GM12891 (cell line): ENCODE data around the gene PRKD3.
A peak's percentile ranks its signal among the peaks of the same experiment; 100 is the strongest.
"Not testable (repeated sequence)": the region's sequence is repeated elsewhere in the genome, so short reads cannot be mapped to it uniquely, and the experiment has no call there.

Source experiments
- DNase-seq: peaks from one replicate; pipeline ENCODE4 v3.0.0; 2011; ENCODE audit warnings: low spot score; ENCODE audit not compliant: insufficient read length
- FAIRE-seq: peaks from 2 replicates; lab custom pipeline; 2011; peaks lifted over from hg19 to GRCh38; lab: Jason Lieb, UNC
- PAX5 ChIP-seq: IDR thresholded peaks from 2 replicates; pipeline ENCODE4 v1.6.1; 2011; ENCODE audit warnings: low read length, moderate library complexity, mild to moderate bottlenecking; ENCODE audit not compliant: insufficient read depth, severe bottlenecking
- POLR2A ChIP-seq: IDR thresholded peaks from 2 replicates; pipeline ENCODE4 v1.6.1; 2011; ENCODE audit warnings: low read depth, low read length, control low read depth
- POLR2AphosphoS5 ChIP-seq: IDR thresholded peaks from 2 replicates; pipeline ENCODE4 v1.6.1; 2011; ENCODE audit warnings: low read depth, low read length, control low read depth
- POU2F2 ChIP-seq: IDR thresholded peaks from 2 replicates; pipeline ENCODE4 v1.6.1; 2011; ENCODE audit warnings: low read depth, mild to moderate bottlenecking, control low read depth, low read length, moderate library complexity
- SPI1 ChIP-seq: IDR thresholded peaks from 2 replicates; pipeline ENCODE4 v1.6.1; 2011; ENCODE audit warnings: low read depth, low read length, control low read depth
- TAF1 ChIP-seq: IDR thresholded peaks from 2 replicates; pipeline ENCODE4 v1.6.1; 2011; ENCODE audit warnings: low read depth, low read length, control low read depth

Gene PRKD3

DNA sequence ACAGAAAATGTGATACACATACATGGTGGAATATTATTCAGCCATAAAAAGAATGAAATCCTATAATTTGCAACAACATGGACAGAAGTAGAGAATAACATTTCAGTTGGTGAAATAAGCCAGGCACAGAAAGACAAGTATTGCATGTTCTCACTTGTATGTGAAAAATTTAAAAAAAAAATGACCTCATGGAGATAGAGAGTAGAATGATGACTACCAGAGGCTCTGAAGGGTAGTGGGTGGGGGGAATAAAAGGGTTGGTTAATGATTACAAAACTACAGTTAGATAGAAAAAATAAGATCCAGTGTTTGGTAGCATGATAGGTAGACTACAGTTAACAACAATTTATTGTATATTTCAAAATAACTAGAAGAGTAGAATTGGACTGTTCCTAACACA is 24.5 kb downstream of the PRKD3 start:
- no peak for FAIRE-seq
- no peak for DNase-seq
- TF ChIP-seq PAX5 (no peak), POLR2AphosphoS5 (no peak), POU2F2 (no peak), TAF1 (no peak), POLR2A (no peak), SPI1 (no peak)

DNA sequence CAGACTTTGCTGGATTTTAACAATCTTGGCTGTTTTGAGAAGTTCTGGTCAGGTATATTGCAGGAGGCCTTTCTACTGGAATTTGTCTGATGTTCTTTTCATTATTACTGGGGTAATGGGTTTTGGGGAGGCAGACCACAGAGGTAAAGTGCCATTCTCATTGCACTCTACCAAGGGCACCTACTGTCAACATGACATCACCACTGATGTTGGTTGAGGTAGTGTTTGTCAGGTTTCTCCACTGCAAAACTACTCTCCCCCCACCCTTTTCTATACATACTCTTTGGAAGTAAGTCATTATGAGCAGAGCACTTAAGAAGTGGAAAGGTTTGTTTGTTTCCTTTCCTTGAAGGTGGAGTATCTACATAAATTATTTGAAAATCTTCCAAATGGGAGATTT is 27.0 kb downstream of the PRKD3 start:
- TF ChIP-seq TAF1 (no peak), PAX5 (no peak), POLR2AphosphoS5 (no peak), SPI1 (no peak), POU2F2 (no peak), POLR2A (no peak)
- no peak for DNase-seq
- FAIRE-seq: no peak

DNA sequence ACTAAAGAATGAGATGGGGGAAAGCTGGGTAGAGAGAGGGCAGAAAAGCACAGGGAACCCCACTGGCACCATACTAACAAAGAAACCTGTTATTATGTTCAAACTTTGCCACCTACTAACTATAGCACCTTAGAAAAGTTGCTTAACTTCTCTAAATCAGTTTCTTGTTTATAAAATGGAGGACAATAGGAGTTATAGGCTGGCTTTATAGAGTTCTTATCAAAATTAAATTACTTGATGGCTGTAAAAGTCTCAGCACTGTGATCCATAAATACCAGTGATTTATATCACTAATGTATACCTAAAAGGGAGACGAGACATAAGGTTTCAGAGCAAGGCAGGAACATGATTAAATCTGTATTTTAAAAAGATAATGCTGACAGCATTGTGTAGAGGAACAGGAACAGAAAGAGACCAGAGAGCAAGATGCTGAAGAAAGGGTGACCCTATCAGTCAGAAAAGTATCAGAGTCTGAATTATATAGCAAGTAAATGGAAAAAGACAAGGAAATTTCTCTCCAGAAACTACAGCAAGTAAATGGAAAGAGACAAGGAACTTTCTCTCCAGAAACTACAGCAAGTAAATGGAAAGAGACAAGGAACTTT is 29.1 kb downstream of the PRKD3 start:
- FAIRE-seq (no peak), DNase-seq (no peak)
- TF ChIP-seq SPI1: 0 out of 2 replicates have a peak, but pooled peaks have one; percentile 27
- no peak for TF ChIP-seq TAF1

DNA sequence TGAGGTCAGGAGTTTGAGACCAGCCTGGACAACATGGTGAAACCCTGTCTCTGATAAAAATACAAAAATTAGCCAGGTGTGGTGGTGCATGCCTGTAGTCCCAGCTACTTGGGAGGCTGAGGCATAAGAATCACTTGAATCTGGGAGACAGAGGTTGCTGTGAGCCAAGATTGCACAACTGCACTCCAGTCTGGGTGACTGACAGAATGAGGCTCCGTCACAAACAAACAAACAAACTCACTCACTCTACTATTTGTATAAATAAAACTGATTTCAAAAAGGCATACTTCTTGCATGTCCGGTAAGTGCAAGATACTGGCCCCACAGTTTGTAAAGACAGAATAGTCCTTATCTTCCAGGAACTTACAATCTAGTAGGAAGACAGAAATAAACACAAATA is 29.8 kb downstream of the PRKD3 start:
- not testable (repeated sequence) for DNase-seq, FAIRE-seq

DNA sequence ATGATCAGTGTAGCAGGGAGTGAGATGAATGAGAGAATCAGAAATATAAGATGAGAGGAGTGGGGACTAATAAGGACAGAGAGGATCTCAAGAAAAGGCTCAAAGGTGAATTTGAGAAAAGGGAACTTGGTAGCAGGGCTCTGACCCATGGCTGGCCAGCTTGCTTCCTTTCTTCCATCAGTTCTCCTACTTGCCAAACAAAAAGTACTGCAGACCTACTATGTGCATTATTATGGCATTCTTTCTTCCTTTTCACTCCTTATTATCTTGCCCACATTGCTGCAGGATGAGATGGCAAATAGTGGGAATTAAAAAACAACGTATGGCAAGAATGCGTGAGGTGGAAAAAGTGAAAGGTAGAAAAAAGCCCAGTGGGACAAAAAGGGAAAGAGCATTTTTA is 33.0 kb downstream of the PRKD3 start:
- DNase-seq (no peak), FAIRE-seq (no peak)
- TF ChIP-seq TAF1 (no peak), POLR2A (no peak), POU2F2 (no peak), PAX5 (no peak), POLR2AphosphoS5 (no peak), SPI1 (no peak)

DNA sequence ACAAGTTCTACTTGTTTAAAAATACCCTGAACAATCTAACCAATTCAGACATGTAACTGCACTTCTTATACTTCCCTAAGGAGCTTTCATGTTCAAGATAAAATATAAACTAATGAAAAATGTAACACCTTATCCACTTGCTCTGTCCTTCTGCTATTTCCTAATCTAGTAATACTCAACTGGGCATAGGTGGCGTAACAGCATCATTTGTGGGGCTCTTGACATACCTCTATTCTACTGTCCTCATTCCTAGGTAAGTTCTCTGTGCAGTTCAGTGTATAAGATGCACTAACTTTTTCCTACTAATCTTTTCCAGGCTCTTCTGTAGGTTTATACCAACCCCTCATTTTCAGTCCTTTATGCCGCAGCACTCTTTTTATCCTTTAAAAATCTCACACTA is 36.7 kb downstream of the PRKD3 start:
- no peak for DNase-seq
- FAIRE-seq: no peak

DNA sequence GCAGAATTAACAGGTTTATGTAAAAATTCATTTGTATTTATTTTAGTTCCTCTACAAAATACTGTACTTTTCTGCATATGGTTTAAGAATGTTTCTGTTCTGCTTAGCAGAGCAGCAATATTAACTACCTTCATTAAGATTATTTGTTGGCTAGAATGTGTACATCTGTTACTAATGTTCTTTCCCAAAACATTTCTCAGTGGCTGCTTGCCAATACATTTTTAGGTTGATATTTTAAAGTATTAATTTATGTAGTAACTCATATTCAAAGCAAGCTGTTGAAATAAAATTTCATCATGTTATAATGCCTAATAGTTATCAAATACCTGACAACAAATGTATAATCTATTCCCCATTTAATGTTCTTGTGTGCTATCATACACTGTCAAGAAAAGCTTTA is 40.3 kb downstream of the PRKD3 start:
- no peak for TF ChIP-seq PAX5
- TF ChIP-seq SPI1: no peak
- FAIRE-seq (no peak), DNase-seq (no peak)

More for the DNA sequence above, 36.7 kb downstream of the PRKD3 start:
- TF ChIP-seq SPI1 (no peak), POLR2AphosphoS5 (no peak), POLR2A (no peak), PAX5 (no peak), TAF1 (no peak), POU2F2 (no peak)

DNA sequence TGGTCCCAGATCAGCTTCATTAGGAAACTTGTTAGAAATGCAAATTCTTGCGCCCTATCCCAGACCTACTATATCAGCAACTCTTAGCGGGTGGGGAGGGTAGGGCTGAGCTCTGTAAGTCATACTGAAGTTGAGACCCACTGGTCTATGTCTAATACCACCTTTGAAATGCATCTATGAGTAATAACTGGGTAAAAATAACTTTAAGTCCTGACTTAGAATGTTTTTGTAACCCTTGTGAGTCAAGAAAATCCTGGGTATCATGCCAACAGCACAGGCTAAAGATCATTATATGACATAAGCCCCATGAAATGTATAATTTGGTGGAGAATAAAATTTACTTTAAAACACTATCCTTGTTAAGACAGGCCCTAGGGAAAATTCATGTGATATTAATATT is 41.4 kb downstream of the PRKD3 start:
- TF ChIP-seq POU2F2: no peak
- TF ChIP-seq POLR2A: no peak
- no peak for TF ChIP-seq POLR2AphosphoS5
- DNase-seq: no peak
- no peak for FAIRE-seq

DNA sequence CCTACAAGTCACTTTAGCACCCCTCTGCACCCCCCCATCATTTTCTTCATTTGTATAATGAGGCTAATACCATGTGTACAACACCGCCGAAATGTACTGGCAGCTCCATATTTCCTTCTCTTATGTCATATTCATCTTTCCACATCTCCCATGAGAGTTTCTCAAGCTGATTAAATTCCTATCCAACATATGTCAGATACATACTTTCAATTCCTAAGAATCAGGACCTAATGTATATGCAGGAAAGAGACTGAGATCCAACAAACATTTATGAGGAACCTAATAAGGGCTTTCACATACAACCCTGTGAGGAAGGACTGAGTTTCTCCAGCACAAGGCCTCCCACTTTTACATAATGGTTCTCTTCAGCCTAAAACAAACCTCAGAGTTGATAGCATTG is 41.9 kb downstream of the PRKD3 start:
- FAIRE-seq (no peak), DNase-seq (no peak)
- TF ChIP-seq PAX5: no peak
- no peak for TF ChIP-seq POU2F2
- no peak for TF ChIP-seq POLR2AphosphoS5
- no peak for TF ChIP-seq SPI1
- TF ChIP-seq POLR2A: no peak

DNA sequence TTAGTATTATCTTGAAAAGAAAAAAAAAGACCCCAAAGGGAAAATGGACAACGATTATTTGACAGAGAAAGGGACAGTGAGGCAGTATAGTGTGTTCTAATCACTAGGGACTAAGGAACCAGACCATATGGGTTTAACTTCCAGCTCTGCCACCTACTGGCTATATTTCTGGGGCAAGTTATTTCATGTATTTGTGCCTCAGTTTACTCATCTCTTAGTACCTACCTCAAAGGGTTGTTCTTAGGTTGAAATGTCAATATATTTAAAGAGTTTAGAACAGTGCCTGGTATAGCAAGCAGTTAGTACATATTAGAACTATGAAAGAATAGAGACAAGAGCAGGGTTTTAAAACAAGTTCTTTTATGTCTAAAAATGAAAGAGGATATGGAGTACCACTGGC is 42.7 kb downstream of the PRKD3 start:
- TF ChIP-seq SPI1: no peak
- TF ChIP-seq POLR2AphosphoS5: no peak
- no peak for TF ChIP-seq POU2F2
- TF ChIP-seq TAF1: no peak
- no peak for TF ChIP-seq PAX5
- TF ChIP-seq POLR2A: no peak
- FAIRE-seq: peak; percentile 57
- no peak for DNase-seq

DNA sequence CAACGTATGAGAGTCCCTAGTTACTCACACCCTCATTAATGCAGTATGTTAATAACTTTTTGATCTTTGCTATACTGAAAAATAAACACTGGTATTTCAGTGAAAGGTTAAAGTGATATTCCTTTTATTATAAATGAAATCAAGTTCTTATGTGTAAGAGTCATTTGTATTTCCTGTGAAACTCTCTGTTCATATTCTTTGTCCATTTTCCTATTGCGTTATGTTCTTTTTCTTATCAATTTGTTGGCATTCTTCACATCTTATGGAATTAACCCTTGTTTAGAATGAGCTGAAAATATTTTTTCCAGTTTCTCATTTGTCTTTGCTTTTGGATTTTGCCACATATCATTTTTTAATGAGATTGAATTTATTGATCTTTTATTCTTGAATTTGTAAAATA is 48.3 kb downstream of the PRKD3 start:
- FAIRE-seq (no peak), DNase-seq (no peak)
- TF ChIP-seq SPI1 (no peak), POLR2AphosphoS5 (no peak)
